ENCODE data around the gene SLC7A9.
"Not testable (repeated sequence)": the region's sequence is repeated elsewhere in the genome, so short reads cannot be mapped to it uniquely, and the experiment has no call there.

The SLC7A9 gene

GRCh38 chr19:32787161-32787813, 82.3 kb downstream of the SLC7A9 start:
- DNase-seq, result peak in 1 of 2 experiments; percentile 18

GRCh38 chr19:32782089-32782488, 87.5 kb downstream of the SLC7A9 start:
- not testable (repeated sequence) for DNase-seq

- DNase-seq, result no peak
These were observed 88.3 kb downstream of the SLC7A9 start for GRCh38 chr19:32781280-32781679.
